Right lobe of liver (tissue), 6 donors: Measurements from ENCODE around the gene MBP. TPM values are rescaled to one million over a fixed set of nuclear protein-coding genes. Genes with fewer than 3 reads are reported as not detected.

Experiments
- ATAC-seq, 4 donors: fragments of 200-7000 bp; cut with Tn5 transposase; one replicate each; pipeline ENCODE4 v1.9.1; 2020; ENCODE audit warnings: mild to moderate bottlenecking in 4 of 4, moderate library complexity in 4 of 4
- DNase-seq, 3 donors: peaks; one replicate each; pipeline ENCODE4 v3.0.0-alpha.2; 2020
- H3K27ac ChIP-seq, 3 donors: fragments of 200-600 bp; one replicate each; pipeline ENCODE4 v1.8.0; 2022
- H3K27me3 ChIP-seq, 2 donors: fragments of 200-600 bp; one replicate each; pipeline ENCODE4 v1.8.0; 2022
- H3K36me3 ChIP-seq, 4 donors: fragments of 200-600 bp; sonication (generic) in 1 of 4; one replicate each; pipeline versions ENCODE4 v1.5.1 to v1.8.0; 2017 to 2022; ENCODE audit warnings: control low read depth in 1 of 4
- H3K4me1 ChIP-seq, 4 donors: fragments of 200-600 bp; sonication (generic) in 1 of 4; one replicate each; pipeline versions ENCODE4 v1.5.1 to v1.8.0; 2017 to 2022; ENCODE audit warnings: control low read depth in 1 of 4
- H3K4me3 ChIP-seq, 3 donors: fragments of 200-600 bp; one replicate each; pipeline ENCODE4 v1.8.0; 2022
- H3K9me3 ChIP-seq, 4 donors: fragments of 200-600 bp; sonication (generic) in 1 of 4; one replicate each; pipeline versions ENCODE4 v1.5.1 to v1.8.0; 2017 to 2022; ENCODE audit warnings: control low read depth in 1 of 4
- POLR2A ChIP-seq: fragments of 450-650 bp; IDR thresholded peaks from one replicate; pipeline ENCODE4 v1.6.1; 2017; ENCODE audit warnings: antibody characterized with exemption, mild to moderate bottlenecking
- WGBS: methylation state at CpG from one replicate; pipeline ENCODE4 v1.1.6; 2018; ENCODE audit warnings: low coverage, low lambda C conversion rate; ENCODE audit not compliant: insufficient coverage; ENCODE audit errors: missing lambda C conversion rate; 5-methylcytosine and 5-hydroxymethylcytosine counted together
- intact Hi-C, 2 donors: fragments of 100-400 bp; cut with DNase I; formaldehyde crosslinking; loops; one replicate each; pipeline versions ENCODE4 v1.11.2 to v1.14.1; 2022
- total RNA-seq, 6 experiments: library from RNA; depleted of rRNA in 2 of 6; stranded (reverse); fragments of >200 nt in 2 of 6; fragmentation: NEBNext Ultra II Directional in 3 of 6; extraction: Animal tissue kit (Norgen Biotek cat#: 25700) in 3 of 6; gene quantifications; one replicate each; pipeline versions ENCODE4 v1.1.0 to v1.2.4, GENCODE V29; 2016 to 2023
- TF ChIP-seq, protein P1 (sequence below), 4 donors: fragments of 200-600 bp in 3 of 4; fragments of 450-650 bp in 1 of 4; IDR thresholded peaks; one replicate each; pipeline versions ENCODE4 v1.5.1 to v1.8.0; 2016 to 2022; ENCODE audit warnings: antibody characterized with exemption in 4 of 4, mild to moderate bottlenecking in 2 of 4
- donor health status: DM: no; HTN: yes; CAD: no.
- donor health status: DM: no; HTN: no; CAD: no.
- donor health status: DM: no; HTN: no; CAD: no.
- donor health status: DM: no; HTN: yes; CAD: no.
- donor health status: DM: no; HTN: yes; CAD: no.

MBP gene
- total RNA-seq, 6 experiments from 2014 or later = 24.0 to 40.8 (median 27.6) TPM

DNA sequence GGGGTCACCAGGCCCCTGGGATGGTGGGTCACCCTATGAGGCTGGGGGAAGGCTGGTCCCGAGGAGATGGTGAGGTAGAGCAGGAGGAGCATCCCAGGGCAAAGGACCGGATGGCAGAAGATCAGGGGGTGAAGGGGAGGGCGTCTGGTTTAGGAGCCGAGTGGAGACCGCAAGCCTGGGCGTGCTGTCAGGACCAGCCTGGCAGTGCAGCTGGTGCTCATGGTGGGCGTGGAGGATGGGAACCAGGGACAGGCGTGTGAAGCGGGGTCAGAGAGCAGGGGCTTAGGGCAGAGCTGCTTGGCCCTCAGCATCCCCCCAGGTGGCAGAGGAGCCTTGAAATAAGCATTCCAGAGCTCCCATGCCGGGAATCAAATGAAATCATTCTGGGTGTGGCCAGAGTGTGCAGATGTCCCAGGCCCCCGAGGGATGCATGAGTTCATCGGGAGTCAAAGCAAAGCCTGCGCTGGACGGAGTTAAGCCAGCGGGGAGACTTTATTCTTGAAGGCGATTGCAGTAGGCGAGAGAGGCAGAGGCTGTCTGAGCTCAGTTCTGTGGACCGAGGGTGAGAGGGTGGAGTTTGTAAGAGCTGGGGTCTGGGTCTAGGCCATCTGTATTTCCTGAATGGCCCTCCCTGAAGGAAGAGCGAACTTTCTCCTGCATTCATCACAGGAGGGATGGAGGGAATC lies 33.1 kb upstream of the MBP start:
- 78% methylated on average over 13 of the region's 19 CpGs for WGBS
- Histone ChIP-seq H3K27ac (no peak overlapping the region), H3K4me3 (no peak overlapping the region), H3K27me3 (no peaks in the 10 kb centered on the region), H3K9me3 (no peaks in the 10 kb centered on the region), H3K36me3 (no peaks in the 10 kb centered on the region), H3K4me1 (no peaks in the 10 kb centered on the region)
- intact Hi-C loops = no loop called here
- no peak for DNase-seq
- no peak for ATAC-seq
- no peak for TF ChIP-seq POLR2A
- TF ChIP-seq, protein P1, sequence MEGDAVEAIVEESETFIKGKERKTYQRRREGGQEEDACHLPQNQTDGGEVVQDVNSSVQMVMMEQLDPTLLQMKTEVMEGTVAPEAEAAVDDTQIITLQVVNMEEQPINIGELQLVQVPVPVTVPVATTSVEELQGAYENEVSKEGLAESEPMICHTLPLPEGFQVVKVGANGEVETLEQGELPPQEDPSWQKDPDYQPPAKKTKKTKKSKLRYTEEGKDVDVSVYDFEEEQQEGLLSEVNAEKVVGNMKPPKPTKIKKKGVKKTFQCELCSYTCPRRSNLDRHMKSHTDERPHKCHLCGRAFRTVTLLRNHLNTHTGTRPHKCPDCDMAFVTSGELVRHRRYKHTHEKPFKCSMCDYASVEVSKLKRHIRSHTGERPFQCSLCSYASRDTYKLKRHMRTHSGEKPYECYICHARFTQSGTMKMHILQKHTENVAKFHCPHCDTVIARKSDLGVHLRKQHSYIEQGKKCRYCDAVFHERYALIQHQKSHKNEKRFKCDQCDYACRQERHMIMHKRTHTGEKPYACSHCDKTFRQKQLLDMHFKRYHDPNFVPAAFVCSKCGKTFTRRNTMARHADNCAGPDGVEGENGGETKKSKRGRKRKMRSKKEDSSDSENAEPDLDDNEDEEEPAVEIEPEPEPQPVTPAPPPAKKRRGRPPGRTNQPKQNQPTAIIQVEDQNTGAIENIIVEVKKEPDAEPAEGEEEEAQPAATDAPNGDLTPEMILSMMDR (IDR thresholded peaks at IDR 0.05) = no peak

DNA sequence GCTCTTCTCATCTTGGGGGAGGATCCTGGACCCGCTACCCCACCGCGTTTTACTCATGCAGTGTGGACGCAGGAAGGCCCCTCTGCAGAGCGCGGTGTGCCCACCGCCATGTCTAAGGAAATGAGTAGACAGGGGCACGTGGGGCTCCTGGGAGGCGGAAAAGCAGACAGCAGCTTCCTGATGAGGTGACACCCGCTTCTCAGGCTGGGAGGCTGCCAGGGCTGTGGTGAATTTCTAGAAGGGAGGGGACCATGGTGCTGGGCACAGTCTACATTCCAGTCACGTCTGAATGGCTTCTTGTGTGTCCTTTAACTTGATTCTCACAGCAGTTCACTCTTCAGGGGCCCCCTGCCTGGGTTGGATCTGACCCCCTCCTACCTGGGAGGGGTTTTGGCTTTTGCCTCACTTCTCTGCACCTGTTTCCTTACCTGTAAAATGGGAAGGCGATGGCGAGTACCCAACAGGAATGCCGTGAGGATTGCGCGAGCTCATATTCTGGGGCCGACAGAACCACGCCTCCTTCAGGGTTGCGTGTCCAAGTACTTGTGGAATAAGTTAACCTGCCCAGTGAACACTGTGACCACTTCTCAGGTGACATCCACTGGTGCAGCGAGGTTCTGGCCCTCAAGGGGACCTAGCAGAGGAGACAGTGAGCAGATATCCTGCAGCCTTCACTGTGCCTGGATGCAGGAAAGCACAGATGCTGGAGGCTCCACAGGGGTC lies 32.3 kb upstream of the MBP start:
- intact Hi-C loops = no loop called here
- no peaks in the 10 kb centered on the region for H3K27me3 ChIP-seq
- no peaks in the 10 kb centered on the region for H3K36me3 ChIP-seq
- H3K27ac ChIP-seq = no peak overlapping the region
- no peak for TF ChIP-seq POLR2A
- TF ChIP-seq, protein P1 (IDR thresholded peaks at IDR 0.05) = no peak
- ATAC-seq (no peak), DNase-seq (no peak)
- no peak overlapping the region for H3K4me3 ChIP-seq
- no peaks in the 10 kb centered on the region for H3K9me3 ChIP-seq
- WGBS = 90% methylated on average over 10 of the region's 20 CpGs
- no peaks in the 10 kb centered on the region for H3K4me1 ChIP-seq

DNA sequence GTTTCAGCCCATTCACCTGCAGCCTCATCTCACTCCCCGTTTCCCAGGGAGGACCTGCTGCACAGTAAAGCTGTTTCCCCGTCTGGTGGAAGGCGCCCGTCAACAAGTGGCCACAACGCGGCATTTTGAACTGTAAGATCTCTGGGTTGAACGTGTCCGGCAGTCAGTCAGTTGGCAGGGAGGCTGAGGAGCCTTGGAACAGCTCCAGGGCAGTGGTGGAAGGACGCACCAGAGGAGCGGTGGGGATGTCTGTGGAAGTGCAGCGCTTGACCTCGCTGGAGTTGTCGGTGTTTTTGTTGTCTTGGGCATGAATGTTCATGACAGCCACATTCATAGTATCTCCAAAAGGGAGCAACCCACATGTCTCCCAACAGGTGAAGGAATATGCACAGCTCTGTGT lies 31.4 kb upstream of the MBP start:
- Histone ChIP-seq H3K4me3 (no peak overlapping the region), H3K4me1 (no peaks in the 10 kb centered on the region), H3K9me3 (no peaks in the 10 kb centered on the region), H3K36me3 (no peaks in the 10 kb centered on the region), H3K27me3 (no peaks in the 10 kb centered on the region), H3K27ac (no peak overlapping the region)
- WGBS = no CpG with 5 or more reads among the region's 13 CpGs
- TF ChIP-seq, protein P1 (IDR thresholded peaks at IDR 0.05) = no peak
- no peak for TF ChIP-seq POLR2A
- ATAC-seq (no peak), DNase-seq (no peak)
- intact Hi-C loops = no loop called here

DNA sequence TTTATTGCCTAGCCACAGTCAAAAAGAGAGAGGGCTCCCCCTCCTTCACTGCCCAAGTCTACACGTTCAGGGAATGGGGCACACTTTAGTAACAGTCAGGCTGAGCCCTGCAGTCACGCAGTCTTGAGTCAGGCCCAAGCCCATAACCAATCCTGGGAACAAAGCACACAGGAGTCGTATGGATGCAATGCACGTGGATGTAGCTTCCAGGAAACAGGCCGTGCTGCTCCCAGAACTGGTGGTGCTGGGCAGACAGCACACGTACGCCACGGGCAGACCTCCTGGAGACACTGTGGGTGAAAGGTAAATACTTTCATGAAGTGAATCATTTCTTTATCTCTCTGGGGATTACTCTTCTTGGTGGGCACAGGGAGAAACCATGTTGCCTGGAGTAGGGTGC lies 30.0 kb upstream of the MBP start:
- Histone ChIP-seq H3K9me3 (no peaks in the 10 kb centered on the region), H3K27ac (no peak overlapping the region), H3K36me3 (no peaks in the 10 kb centered on the region), H3K4me3 (no peak overlapping the region), H3K27me3 (no peaks in the 10 kb centered on the region), H3K4me1 (no peaks in the 10 kb centered on the region)
- ATAC-seq (no peak), DNase-seq (no peak)
- TF ChIP-seq POLR2A = no peak
- TF ChIP-seq, protein P1 (IDR thresholded peaks at IDR 0.05) = no peak
- intact Hi-C loops = no loop called here
- WGBS = 53% methylated on average over 2 of the region's 8 CpGs
